Measurements from ENCODE around the gene LCN10. TPM values are rescaled to one million over a fixed set of nuclear protein-coding genes. Genes with fewer than 3 reads are reported as not detected.

LCN10 gene
- total and polyA plus RNA-seq, 2 of the 13 experiments (the other 11 are each of a cell fraction or from before 2014, with no cell fraction given), result 0.53 to 0.61 TPM

DNA sequence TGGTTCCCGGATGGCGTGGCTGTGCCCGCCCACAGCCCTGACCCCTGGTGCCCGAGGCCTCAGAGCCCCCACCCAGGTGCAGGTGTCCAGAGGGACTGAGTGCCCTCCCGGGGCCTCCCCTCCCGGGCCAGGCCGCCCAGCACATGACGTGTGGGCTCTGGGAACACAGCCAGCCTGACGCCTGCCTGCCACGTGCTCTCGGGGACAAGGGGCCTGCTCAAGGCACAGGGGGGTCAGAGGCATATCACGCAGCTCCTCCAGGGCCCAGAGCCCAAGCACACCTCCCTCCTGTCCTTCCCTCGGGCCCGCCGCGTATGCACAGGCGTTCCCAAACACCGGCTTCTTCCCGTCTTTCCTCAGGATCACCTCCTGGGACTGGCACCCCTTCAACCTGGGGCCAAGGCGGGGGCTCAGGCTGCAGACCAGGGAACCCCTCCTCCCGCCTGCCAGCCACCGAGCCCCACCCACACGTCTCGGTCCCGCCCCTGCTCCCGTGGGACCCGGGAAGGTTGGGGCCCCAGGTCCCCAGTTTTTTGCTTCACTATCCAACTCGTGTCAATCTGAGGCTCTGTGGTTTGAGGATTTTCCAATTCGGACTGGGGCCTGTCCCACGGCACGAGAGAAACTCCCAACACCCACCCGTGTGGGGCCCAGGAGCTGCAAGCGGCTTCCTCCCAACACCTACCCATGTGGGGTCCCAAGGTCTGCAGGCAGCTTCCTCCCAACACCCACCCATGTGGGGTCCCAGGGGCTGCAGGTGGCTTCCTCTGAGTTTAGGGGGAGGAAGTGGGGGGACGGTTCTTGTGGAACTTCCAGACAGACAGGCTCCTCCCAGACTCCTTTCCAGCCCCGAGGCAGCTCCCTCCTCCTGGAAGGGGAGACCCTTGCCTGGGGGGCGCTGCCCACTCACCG is 1.5 kb downstream of the LCN10 start (continued):
- no peak for TF ChIP-seq SNAPC4 (CRISPR knock-in tag; IDR thresholded peaks at IDR 0.05)
- no peak for TF ChIP-seq SNAPC2 (CRISPR knock-in tag; IDR thresholded peaks at IDR 0.05)
- TF ChIP-seq TP53 (CRISPR knock-in tag; conservative IDR thresholded peaks at IDR 0.05), result no peak
- no peak for TF ChIP-seq ZNF597 (CRISPR knock-in tag; IDR thresholded peaks at IDR 0.05)
- peak; percentile 70 for TF ChIP-seq GABPB1 (CRISPR knock-in tag; IDR thresholded peaks at IDR 0.05)
- TF ChIP-seq CBX1 (IDR thresholded peaks at IDR 0.05; ENCODE audit: low read depth), result no peak
- TF ChIP-seq ISX (CRISPR knock-in tag; conservative IDR thresholded peaks at IDR 0.05), result no peak
- TF ChIP-seq ZNF839 (CRISPR knock-in tag; IDR thresholded peaks at IDR 0.05; ENCODE audit: borderline replicate concordance), result no peak
- TF ChIP-seq ZFP90 (CRISPR knock-in tag; IDR thresholded peaks at IDR 0.05; ENCODE audit: borderline replicate concordance), result no peak
- TF ChIP-seq ZNF263 (CRISPR knock-in tag; IDR thresholded peaks at IDR 0.05), result peak; percentile 37; the same call in 1 of the 2 replicates
- no peak for TF ChIP-seq ZNF564 (CRISPR knock-in tag; IDR thresholded peaks at IDR 0.05)
- no peak for TF ChIP-seq RCOR2 (CRISPR knock-in tag; IDR thresholded peaks at IDR 0.05)
- no peak for TF ChIP-seq ADNP (CRISPR knock-in tag; IDR thresholded peaks at IDR 0.05)
- no peak for TF ChIP-seq PAF1 (CRISPR knock-in tag; IDR thresholded peaks at IDR 0.05)
- TF ChIP-seq, protein P1, sequence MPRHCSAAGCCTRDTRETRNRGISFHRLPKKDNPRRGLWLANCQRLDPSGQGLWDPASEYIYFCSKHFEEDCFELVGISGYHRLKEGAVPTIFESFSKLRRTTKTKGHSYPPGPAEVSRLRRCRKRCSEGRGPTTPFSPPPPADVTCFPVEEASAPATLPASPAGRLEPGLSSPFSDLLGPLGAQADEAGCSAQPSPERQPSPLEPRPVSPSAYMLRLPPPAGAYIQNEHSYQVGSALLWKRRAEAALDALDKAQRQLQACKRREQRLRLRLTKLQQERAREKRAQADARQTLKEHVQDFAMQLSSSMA (CRISPR knock-in tag; IDR thresholded peaks at IDR 0.05), result peak; percentile 42; the same call in 1 of the 2 replicates
- TF ChIP-seq ZNF335 (CRISPR knock-in tag; IDR thresholded peaks at IDR 0.05), result no peak
- TF ChIP-seq SOX6 (IDR thresholded peaks at IDR 0.05), result no peak
- TF ChIP-seq SOX6 (CRISPR knock-in tag; IDR thresholded peaks at IDR 0.05), result peak; percentile 49
- peak; percentile 78 for TF ChIP-seq ZSCAN9 (CRISPR knock-in tag; IDR thresholded peaks at IDR 0.05; ENCODE audit: borderline replicate concordance)
- TF ChIP-seq, protein P2, sequence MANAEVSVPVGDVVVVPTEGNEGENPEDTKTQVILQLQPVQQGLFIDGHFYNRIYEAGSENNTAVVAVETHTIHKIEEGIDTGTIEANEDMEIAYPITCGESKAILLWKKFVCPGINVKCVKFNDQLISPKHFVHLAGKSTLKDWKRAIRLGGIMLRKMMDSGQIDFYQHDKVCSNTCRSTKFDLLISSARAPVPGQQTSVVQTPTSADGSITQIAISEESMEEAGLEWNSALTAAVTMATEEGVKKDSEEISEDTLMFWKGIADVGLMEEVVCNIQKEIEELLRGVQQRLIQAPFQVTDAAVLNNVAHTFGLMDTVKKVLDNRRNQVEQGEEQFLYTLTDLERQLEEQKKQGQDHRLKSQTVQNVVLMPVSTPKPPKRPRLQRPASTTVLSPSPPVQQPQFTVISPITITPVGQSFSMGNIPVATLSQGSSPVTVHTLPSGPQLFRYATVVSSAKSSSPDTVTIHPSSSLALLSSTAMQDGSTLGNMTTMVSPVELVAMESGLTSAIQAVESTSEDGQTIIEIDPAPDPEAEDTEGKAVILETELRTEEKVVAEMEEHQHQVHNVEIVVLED (CRISPR knock-in tag; IDR thresholded peaks at IDR 0.05; ENCODE audit: borderline replicate concordance), result no peak
